Mesodermal cell (in vitro differentiated cells): ENCODE data around the gene DERA.
A peak's percentile ranks its signal among the peaks of the same experiment; 100 is the strongest.

Source experiments
- H3K27ac ChIP-seq: 2 replicates; pipeline ENCODE4 v1.7.0; 2013; ENCODE audit warnings: mild to moderate bottlenecking, low read depth, low read length, moderate library complexity; ENCODE audit not compliant: severe bottlenecking
- H3K36me3 ChIP-seq: 2 replicates; pipeline ENCODE4 v1.7.1; 2013; ENCODE audit warnings: mild to moderate bottlenecking, low read length, moderate library complexity; ENCODE audit not compliant: control insufficient read depth, insufficient read depth
- H3K4me1 ChIP-seq: one replicate; pipeline ENCODE4 v1.7.1; 2013; ENCODE audit warnings: mild to moderate bottlenecking, low read length; ENCODE audit not compliant: insufficient read depth, control insufficient read depth, poor library complexity, severe bottlenecking
- H3K4me3 ChIP-seq: 2 replicates; pipeline ENCODE4 v1.7.0; 2013; ENCODE audit warnings: low read length, control low read depth, mild to moderate bottlenecking; ENCODE audit not compliant: insufficient read depth, poor library complexity, severe bottlenecking; ENCODE audit errors: extremely low read depth
- H3K9me3 ChIP-seq: 2 replicates; pipeline ENCODE4 v1.7.1; 2013; ENCODE audit warnings: mild to moderate bottlenecking, low read length, moderate library complexity; ENCODE audit not compliant: control insufficient read depth
- WGBS, 2 experiments: methylation state at CpG; one replicate each; pipeline ENCODE4 v1.1.5; 2013; ENCODE audit warnings: missing lambda C conversion rate in 2 of 2; ENCODE audit not compliant: insufficient coverage in 2 of 2; 5-methylcytosine and 5-hydroxymethylcytosine counted together

DERA gene

DNA sequence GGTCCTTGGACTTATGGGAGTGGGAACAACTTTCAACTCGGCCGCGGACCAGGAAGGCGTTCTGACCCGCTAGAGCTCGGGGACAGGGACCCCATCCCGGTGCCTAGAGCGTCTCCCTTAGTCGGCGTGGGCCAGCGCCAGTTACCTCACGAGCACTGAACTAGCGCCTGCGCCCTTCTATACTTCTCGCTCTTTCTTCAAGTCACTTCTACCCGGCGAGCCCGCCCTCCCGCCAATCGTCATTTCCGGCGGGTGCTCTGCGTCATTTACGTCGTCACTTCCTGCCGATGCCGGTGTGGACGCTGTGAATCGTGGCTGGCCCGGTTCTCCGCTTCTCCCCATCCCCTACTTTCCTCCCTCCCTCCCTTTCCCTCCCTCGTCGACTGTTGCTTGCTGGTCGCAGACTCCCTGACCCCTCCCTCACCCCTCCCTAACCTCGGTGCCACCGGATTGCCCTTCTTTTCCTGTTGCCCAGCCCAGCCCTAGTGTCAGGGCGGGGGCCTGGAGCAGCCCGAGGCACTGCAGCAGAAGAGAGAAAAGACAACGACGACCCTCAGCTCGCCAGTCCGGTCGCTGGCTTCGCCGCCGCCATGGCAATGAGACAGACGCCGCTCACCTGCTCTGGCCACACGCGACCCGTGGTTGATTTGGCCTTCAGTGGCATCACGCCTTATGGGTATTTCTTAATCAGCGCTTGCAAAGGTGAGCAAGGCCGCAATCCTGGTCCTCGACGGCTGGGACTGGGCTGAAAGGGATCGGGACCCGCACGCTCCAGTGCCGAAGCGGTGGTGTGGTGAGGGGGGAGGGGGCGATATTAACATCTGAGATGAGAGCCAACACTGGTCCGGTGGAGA lies 28.8 kb upstream of the DERA start, which contains the start of gene STRAP:
TSS of gene STRAP (plus strand) at position 270 of the 854 bp plus-strand sequence. CDS start at position 591, 321 bp downstream.
- peaks cover 8% of the 10 kb centered on the region for H3K4me1 ChIP-seq
- H3K27ac ChIP-seq: peak within 1 kb of the TSS; percentile 99
- peaks cover 30% of the 10 kb centered on the region for H3K36me3 ChIP-seq
- H3K9me3 ChIP-seq: no peaks in the 10 kb centered on the region
- 0% methylated on average over 56 to 58 of the region's 63 CpGs for WGBS, 2 experiments
- peak within 1 kb of the TSS; percentile 88 for H3K4me3 ChIP-seq

DNA sequence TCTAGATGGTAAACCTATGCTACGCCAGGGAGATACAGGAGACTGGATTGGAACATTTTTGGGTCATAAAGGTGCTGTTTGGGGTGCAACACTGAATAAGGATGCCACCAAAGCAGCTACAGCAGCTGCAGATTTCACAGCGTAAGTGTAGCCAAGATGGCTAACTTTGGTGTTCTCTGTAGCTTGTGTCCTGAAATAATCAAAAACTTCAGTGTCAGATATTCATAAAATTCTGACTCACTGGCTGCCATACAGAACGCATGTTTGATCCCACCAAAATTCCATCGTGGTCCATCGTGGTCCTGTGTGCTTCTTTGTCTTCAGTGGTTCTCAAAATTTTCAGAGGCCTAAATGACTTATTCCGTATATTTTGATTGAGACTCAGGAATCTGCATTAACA lies 27.6 kb upstream of the DERA start:
- Histone ChIP-seq H3K4me1 (peaks cover 8% of the 10 kb centered on the region), H3K27ac (no peak overlapping the region), H3K36me3 (peaks cover 41% of the 10 kb centered on the region), H3K4me3 (peak overlapping the region; percentile 88), H3K9me3 (no peaks in the 10 kb centered on the region)
- WGBS, 2 experiments: 24 to 53% methylated on average over 4 to 6 of the region's 6 CpGs

DNA sequence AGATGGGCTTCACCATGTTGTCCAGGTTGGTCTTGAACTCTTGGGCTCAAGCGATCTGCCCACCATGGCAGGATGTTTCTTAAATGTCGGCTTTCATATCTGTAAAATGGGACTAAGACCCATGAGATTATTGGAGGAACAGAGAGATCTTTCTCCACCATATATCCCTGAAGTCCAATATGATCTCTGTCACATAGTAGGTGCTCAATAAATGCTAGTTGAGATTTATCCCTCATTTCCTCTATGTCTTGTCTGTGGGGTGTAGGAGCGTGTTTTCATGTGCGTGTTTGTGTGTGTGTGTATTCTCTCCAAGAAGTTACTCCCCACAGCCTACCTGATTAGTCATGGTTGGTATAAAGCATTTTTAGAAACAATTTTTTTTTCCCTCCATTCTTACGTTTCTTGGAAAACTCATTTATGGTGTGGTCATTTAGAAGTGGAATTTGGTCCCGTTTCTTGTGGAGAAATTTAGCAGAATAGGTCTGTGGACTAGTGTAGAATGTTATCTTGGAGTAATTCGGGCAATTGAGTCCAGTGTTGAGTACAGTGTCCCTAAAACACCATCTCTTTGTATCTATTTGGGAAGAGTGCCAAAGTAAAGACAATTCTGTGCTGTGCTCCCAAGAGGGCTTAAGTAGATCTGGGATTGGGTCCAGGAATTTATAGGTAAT lies 24.6 kb upstream of the DERA start:
- Histone ChIP-seq H3K9me3 (no peaks in the 10 kb centered on the region), H3K27ac (no peak overlapping the region), H3K4me1 (peaks cover 8% of the 10 kb centered on the region), H3K4me3 (no peak overlapping the region), H3K36me3 (peaks cover 58% of the 10 kb centered on the region)
- 72 to 91% methylated on average over 2 to 3 of the region's 7 CpGs for WGBS, 2 experiments

DNA sequence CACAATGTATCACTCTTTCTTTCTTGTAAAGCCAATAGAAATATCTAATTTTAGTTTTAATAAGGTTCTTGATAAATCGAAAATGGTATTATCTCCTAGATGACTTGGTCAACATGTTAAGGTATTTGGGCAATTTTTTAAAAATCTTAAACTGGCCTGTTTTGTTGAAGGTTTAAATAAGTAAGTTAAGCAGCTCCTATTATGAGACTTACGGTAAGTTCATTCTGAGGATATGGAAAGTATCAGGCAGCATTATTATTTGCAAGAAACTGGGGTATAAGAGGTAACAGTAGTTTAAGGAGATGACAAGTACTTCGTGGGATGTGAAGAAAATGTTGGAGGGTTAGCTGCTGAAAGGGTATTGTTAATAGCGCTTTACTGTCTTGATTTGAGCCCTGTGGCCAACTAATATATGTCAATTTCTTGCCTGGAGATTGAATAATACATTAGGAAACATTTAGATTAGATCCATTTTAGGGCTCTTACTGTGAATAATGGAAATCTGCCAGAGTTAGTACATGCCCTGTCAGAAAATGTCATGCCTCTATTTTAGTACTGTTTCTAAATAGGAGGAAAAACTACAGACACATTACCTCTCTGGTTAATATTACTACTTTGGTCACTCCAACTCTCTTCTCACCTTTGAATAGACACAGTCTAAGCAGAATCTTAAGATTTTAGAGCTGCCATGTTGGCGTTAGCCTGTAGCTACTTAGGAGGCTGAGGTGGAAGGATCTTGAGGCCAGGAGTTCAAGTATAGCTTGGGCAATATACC lies 23.9 kb upstream of the DERA start:
- H3K36me3 ChIP-seq: peaks cover 61% of the 10 kb centered on the region
- peaks cover 8% of the 10 kb centered on the region for H3K4me1 ChIP-seq
- H3K27ac ChIP-seq: no peak overlapping the region
- H3K9me3 ChIP-seq: no peaks in the 10 kb centered on the region
- H3K4me3 ChIP-seq: no peak overlapping the region
- 95 to 96% methylated on average over 2 to 4 of the region's 5 CpGs for WGBS, 2 experiments

DNA sequence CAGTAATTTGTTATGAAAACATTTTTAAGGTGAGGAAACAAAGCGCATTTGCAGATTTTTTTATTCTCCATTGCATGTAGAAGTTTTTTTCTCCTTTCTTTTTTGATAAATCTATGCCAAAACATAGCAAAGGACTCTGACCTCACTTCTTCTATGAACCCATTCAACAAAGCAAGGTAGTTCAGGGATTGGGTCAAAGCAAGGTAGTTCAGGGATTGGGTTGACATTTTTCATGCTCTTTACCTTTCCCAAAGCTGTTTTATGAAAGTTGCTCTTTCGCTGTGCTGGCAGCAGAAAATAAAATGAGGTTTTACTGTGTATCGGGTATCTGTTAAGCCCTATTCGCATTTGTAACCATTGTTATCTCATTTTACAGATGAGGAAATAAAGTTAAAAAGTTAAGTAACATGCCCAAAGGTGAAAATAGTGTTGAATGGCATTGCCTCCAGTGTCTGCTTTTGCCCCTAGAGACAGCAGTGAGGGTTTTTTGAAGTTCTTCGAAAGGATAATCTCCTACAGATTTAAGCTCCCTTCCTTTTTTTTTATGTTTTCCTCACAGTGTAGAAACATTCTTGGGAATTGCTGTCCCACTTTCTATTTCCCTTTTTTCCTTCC lies 18.4 kb upstream of the DERA start:
- H3K27ac ChIP-seq: peak overlapping the region; percentile 4
- no peak overlapping the region for H3K4me3 ChIP-seq
- 83% methylated on average over 1 of the region's 5 CpGs; no CpG with 5 or more reads in 1 of the 2 experiments for WGBS, 2 experiments
- H3K36me3 ChIP-seq: peaks cover 63% of the 10 kb centered on the region
- no peaks in the 10 kb centered on the region for H3K4me1 ChIP-seq
- no peaks in the 10 kb centered on the region for H3K9me3 ChIP-seq

DNA sequence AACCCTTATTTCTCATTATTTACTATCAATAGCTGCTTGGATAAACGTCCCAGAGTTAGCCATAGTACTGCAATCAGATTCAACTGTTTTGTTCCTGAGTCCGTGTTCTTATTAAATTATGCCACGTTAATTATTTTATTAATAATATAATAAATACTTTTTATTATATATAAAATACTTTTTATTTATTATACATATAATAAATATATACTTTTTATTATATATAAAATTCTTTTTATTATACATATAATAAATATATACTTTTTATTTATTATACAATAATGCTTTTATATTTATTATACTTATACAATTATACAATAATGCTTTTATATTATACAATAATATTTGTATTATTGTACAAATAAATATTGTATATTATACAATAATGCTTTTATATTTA lies 17.9 kb upstream of the DERA start:
- Histone ChIP-seq H3K4me1 (no peaks in the 10 kb centered on the region), H3K27ac (no peak overlapping the region), H3K9me3 (no peaks in the 10 kb centered on the region), H3K36me3 (peaks cover 64% of the 10 kb centered on the region), H3K4me3 (no peak overlapping the region)
- WGBS, 2 experiments: 86 to 100% methylated on average over 1 of the region's 3 CpGs

DNA sequence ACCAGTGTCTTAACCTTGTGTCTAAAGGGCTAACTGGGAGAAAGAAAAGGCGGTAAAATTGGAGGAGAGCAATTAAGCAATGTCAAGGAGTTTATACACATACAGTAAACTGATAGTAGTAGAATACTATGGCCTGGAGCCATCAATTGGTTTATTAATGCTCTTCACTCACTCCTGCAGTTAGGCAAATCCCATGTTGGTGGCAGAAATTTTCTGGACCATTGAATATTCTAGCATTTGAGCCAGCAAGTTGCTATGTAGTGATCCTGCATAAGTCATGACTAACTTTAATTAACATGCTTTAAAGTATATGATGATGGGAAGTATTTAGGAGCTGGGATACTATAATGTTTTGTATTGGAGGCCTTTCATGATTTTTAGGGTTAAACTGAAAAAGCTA lies 14.3 kb upstream of the DERA start:
- H3K9me3 ChIP-seq: no peaks in the 10 kb centered on the region
- H3K27ac ChIP-seq: no peak overlapping the region
- H3K36me3 ChIP-seq: peaks cover 69% of the 10 kb centered on the region
- H3K4me3 ChIP-seq: no peak overlapping the region
- no CpG with 5 or more reads among the region's 1 CpG for WGBS, 2 experiments
- H3K4me1 ChIP-seq: no peaks in the 10 kb centered on the region

DNA sequence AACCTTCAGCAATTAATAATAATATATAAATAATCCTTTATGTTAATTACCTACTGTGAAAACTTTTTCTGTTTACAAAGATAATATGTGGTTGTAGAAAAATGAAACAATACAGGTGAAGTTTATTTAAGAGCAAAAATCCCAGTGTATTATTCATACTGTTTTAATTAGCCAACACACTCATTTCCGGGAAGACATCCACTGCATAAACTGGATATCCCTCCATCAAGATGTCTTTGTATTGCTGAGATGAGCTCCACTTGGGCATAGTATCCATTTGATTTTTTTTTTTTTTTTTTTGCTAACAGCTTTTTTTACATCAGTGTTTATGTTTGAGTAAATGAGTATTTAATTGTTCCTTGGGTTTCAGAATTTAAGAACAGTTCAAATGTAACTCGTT lies 13.7 kb upstream of the DERA start:
- WGBS, 2 experiments: no CpG with 5 or more reads among the region's 2 CpGs
- no peak overlapping the region for H3K27ac ChIP-seq

DNA sequence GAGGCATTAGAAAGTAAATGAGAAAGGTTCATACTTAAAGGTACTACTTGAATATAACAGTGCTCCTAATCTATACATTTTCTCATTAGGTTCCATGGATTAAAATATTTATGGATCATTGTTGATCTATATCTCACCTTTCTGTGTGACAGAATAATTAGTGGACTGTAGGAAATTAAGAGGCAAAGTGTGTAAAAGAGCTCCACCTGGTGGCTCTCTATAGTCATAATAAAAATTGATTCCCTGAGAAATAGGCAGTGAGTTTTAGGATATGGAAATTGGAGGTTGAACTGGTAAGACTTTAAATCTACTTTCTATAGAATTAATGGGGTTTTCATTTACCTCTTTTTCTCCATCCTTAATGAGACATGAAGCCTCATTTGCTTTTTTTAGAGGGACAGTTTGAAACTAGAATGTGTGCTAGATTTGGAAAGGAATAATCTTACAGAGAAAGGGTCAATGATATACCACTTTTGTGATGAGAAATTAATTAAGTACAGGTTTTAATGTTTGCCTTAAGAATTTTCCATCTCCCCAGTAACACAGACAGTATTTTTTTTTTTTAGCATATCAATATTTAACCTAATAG lies 11.8 kb upstream of the DERA start:
- Histone ChIP-seq H3K27ac (no peak overlapping the region), H3K4me1 (no peaks in the 10 kb centered on the region), H3K4me3 (no peak overlapping the region), H3K9me3 (no peaks in the 10 kb centered on the region), H3K36me3 (peaks cover 73% of the 10 kb centered on the region)

More for the DNA sequence above, 13.7 kb upstream of the DERA start:
- H3K4me1 ChIP-seq: no peaks in the 10 kb centered on the region
- no peak overlapping the region for H3K4me3 ChIP-seq
- H3K9me3 ChIP-seq: no peaks in the 10 kb centered on the region
- peaks cover 75% of the 10 kb centered on the region for H3K36me3 ChIP-seq

DNA sequence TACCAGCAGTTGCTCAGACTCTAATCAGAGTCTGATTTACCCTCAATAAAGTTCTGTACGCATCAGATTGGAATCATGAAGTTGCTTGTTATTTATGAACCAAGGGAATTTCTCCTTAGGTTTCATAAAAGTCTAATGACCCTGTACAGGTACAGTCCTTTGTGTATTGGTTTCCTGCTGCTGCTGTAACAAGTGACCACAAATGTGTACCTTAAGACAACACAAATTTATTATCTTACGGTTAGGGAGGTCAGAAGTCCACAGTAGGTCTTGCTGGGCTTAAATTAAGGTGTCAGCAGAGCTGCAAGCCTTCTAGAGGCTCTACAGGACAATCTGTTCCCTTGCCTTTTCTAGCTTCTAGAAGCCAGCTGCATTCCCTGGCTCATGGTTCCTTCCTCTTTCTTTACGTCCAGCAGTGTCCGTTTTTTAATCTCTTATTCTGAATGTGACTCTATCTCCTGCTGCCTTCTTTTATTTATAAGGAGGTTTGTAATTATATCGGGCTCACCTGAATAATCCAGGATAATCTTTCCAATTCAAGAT lies 6.7 kb upstream of the DERA start:
- no peaks in the 10 kb centered on the region for H3K4me1 ChIP-seq
- peaks cover 59% of the 10 kb centered on the region for H3K36me3 ChIP-seq
- 100% methylated on average over 1 to 2 of the region's 5 CpGs for WGBS, 2 experiments

More for the DNA sequence above, 6.7 kb upstream of the DERA start:
- Histone ChIP-seq H3K9me3 (no peaks in the 10 kb centered on the region), H3K4me3 (no peak overlapping the region), H3K27ac (no peak overlapping the region)
